ENCODE results near the gene LIG3.
"Not testable (repeated sequence)": the region's sequence is repeated elsewhere in the genome, so short reads cannot be mapped to it uniquely, and the experiment has no call there.

LIG3 gene

DNA sequence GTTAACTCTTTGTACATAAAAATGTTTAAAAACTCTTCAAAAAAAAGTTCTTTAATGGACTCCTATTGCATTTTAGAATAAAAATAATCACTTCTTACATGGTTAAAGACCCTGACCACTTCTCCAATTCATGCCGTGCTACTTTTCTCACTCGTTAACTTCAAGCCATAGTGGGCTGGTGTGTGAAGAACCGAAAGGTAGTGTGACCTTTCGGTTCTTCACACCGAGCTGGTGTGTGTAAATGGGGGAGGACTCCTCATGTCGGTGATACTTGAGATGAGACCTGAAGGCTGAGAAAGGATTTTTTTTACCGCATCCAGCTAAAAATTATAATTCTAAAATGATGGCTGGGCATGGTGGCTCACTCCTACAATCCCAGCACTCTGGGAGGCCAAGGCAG is 61.1 kb downstream of the LIG3 start:
- FAIRE-seq (no peak), DNase-seq (ENCODE audit: low spot score) (no peak)

DNA sequence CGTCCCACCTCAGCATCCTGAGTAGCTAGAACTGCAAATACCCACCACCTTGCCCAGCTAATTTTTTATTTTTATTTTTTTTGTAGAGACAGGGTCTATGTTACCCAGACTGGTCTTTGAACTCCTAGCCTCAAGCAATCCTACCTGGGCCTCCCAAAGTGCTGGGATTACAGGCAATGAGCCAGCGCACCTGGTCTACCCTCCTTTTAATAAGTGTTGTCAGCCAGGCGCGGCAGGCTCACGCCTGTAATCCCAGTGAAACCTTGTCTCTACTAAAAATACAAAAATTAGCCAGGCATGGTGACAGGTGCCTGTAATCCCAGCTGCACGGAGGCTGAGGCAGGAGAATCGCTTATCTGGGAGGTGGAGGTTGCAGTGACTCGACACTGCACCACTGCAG is 63.9 kb downstream of the LIG3 start:
- DNase-seq (ENCODE audit: low spot score) (no peak), FAIRE-seq (no peak)

DNA sequence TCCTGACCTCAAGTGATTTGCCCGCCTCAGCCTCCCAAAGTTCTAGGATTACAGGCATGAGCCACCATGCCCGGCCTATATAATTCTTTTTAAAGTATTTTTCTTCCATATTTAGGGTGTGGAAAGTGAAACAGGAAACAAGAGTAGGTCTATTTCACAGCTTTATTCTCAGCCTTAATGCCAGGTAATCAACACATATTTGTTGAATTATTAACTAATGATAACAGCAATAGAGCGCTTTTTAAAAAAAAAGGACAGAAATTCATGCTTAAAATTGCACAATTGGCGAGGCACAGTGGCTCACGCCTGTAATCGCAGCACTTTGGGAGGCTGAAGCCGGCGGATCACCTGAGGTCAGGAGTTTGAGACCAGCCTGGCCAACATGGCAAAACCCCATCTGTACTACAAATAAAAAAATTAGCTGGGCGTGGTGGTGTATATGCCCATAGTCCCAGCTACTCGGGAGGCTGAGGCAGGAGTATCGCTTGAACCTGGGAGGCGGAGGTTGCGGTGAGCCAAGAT is 65.2 kb downstream of the LIG3 start:
- not testable (repeated sequence) for FAIRE-seq; DNase-seq (ENCODE audit: low spot score)

DNA sequence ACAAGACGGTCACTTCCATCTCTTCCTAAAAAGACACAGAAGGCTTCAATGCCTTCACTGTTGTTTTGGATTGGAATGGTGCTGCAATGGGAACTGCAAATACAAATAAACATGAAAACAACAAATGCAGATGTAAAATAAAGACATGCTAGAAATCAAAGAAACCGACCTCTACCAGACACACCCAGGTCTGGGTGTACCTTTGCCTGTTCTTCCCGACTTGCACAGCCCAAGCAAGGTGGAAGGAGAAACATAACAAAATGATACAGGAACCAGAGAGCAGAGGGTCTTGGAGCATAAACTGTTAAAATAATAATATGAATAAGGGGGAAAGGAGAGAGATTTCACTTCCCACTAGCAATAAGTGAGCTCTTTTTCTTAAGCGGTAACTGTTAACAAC is 65.9 kb downstream of the LIG3 start:
- no peak for DNase-seq (ENCODE audit: low spot score)
- no peak for FAIRE-seq

DNA sequence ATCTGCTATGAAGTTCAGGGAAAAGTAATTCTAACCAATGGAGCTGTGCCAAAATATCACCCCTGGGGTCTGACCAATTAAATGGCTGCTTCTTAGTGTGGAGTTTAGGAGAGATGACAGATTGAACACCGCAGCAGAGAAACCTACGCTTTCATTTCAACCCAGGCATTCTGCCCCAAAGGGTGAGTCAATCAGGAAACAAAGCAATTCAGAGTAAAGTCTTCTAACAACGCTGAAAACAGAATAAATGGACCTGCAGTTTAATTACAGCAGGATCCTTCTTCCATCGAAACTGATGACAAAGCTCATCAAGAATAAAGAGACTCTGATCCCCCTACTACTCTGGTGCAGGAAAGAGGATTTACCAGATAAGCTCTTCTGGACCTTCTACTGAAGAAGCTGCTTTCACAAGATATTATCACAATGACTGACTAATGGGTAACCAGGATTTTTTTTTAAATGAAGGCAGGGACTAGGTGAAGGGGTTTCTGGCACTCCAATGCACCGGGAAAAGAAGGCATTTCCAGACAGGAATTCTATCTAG is 66.5 kb downstream of the LIG3 start:
- FAIRE-seq = no peak
- DNase-seq (ENCODE audit: low spot score) = no peak

DNA sequence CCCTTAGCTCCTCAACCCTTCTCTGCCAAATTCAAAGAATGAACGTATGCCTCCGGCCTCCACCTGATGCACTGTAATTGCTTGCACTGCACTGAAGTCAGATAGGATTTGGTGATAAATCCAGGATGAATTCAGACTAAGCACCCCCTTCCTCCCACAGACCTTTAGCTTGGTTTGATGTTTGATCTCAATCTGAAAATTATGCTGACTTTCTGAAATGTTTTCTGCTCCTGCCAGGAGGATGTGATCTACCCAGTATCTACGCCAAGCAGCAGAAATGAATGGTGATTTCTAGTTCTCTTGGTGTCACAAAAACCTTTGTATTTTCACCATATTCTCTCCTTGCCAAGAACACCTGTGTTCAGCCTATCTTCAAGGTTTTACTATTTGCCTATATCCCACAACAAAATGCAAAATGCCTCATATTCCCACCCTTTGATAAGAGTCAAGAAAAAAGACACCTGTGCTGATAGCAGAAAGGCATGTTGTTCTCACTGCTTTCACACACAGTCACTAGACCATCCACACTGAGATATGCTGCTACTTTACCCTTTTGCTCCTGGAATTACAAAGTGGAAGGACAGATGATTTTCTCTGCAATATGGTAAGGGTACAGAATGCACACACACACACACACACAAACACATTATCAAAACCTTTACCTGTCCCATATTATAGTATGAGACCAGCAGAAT is 68.5 kb downstream of the LIG3 start:
- FAIRE-seq (no peak), DNase-seq (ENCODE audit: low spot score) (no peak)

DNA sequence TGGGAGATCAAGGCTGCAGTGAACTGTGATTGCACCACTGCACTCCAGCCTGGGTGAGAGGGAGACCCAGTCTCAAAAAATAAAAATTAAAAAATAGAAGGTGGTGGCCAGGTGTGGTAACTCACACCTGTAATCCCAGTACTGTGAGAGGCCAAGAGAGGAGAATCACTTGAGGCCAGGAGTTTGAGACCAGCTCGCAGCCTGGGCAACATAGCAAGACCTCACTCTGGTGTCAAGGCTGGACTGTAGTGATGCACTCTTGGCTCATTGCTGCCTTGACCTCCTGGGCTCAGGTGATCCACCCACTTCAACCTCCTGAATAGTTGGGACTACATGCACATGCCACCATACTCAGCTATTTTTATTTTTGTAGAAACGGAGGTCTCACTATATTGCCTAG is 69.9 kb downstream of the LIG3 start:
- DNase-seq (ENCODE audit: low spot score) = no peak
- FAIRE-seq = no peak

DNA sequence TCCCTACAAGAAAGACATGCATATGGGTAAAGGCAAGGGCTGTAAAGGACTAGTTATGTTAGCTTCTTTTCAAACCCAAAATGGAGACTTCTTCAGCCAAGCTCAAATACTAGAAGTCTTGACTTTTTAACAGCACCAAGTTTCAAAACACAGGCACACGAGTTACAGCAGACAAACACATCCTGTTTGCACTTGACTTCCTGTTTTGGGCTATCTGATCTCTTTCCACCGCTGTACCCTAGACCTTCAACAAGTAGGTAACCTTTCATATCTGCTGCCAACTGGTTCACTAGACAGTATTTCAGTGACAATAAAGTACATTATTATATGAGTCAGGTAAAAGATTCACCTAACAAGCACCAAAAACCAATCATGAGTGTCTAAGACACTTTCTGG is 70.9 kb downstream of the LIG3 start:
- peak; percentile 39 for FAIRE-seq
- no peak for DNase-seq (ENCODE audit: low spot score)

DNA sequence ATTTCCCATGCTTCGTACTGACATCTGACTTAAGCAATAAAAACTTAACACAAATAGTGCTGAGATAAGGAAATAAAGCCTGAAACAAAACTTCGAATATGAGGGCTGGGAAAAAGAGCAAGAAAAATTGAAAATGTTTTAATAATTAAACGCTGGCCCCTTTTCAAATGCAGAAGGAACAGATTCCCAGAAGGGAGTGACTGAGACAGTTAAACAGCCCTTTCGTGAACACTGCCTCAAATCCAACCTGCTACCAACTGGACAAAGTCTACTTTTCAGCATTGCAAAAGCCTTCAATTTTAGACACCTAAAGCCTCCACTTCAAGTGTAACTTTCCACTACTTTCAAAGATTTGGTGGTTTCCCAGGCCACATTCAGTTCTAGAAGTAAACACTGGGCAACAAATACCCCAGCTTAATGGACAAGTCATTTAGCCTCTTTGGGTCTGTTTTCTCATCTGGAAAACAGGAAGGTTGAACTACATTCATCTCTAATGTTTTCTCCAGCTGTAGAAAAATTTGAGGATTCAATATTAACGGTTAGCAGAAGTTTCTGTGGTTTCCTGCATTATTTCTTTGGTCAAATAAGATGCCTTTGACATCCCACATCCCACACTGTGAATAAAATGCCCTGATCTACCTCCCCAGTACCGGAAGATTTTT is 71.4 kb downstream of the LIG3 start:
- peak; percentile 69 for FAIRE-seq
- no peak for DNase-seq (ENCODE audit: low spot score)

DNA sequence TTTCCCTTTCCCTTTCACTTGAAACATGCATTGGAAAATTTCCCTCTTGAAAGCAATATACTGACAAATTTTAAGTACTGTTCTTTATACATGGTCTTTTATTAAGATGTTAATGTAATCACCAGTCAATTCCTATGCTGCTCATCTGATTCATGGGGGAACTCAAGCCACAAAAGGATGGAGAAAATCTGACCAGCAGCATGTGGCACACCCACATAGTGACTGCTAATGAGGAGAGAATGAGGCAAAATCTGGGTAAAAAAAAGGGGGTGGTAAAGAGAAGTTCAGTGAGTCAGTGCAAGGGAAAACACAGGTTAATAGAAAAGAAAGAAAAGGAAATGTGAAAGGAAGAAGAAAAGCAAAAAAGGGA is 71.9 kb downstream of the LIG3 start:
- no peak for FAIRE-seq
- DNase-seq (ENCODE audit: low spot score) = peak; percentile 21

DNA sequence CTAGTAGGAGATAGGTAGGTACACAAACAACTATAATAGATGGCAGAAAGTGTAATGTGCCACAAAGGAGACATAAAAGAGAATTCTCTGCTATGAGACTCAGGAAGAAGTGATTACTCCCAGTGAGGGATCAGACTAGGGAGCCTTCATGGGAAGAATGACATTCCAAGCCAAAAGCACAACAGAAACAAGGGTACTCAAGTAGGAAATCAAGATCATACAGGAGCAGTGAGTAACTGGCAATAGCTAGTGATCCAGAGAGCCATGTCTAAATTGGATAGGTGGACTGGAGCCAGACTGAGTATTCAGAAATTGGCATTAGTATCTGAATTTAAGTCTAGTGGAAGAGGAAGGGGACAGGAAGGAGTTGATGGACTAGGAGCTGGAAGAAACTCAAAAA is 72.5 kb downstream of the LIG3 start:
- FAIRE-seq (peak; percentile 12), DNase-seq (ENCODE audit: low spot score) (peak; percentile 10)

DNA sequence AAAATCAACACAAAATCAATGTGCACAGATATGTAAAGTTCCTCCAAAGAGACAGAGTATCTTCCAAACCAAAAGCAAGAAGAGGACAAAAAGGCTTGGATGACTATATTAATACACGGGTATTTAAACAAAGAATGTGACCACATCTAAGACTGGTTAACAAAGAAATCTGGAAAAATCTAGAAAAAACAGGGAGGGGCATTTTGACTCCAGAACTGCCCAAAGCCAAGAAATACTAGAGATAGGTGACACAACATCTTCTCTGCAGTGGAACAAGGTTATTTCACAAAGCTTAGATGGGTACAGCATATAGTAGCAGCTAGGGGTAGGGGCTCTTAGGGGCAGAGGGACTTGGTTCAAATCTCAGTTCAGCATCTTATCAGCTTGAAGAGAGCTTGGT is 72.9 kb downstream of the LIG3 start:
- FAIRE-seq (no peak), DNase-seq (ENCODE audit: low spot score) (no peak)

DNA sequence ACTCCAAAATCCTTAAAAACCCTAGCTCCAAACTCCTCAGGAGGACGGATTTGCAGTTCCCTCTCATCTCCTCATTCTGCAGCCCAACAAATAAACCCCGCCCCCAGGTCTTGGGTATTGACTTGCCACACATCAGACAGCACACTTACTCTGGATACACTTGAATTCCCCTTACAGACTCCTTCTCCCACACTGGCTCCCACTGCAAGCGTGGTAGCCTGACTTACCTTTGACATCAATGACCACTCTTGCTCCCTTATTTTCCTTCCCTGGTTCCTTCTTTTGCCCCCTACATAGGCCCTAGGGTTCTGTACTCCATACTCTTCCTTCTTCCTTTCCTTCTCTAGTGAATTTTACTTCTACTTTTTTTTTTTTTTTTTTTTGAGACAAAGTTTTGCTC is 75.7 kb downstream of the LIG3 start:
- peak; percentile 61 for DNase-seq (ENCODE audit: low spot score)
- peak; percentile 63 for FAIRE-seq

DNA sequence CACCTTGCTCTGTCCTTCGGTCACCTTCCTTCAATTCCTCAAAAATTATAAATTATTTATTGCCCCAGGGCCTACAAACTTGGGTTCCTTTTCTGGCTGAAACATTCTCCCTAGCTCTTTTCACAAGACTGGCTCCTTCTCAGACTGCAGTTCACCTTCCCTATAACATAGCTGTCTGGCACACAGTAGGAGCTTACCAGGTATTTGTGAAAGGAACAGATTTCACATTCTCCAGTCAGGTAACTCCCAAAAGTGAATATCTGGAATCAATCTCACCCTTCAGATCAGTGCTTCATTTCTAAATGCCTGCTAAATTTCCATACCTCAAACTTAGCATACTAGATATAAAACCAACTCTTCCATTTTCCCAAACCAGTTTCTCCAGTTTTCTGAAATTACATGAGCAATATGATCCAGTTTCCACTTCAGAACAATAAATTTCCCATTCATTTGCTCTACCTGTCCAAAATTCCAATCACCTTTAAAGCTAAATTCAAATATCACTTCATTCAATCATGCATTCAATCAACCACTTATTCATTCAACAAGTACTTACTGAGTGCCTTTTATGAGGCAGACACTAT is 77.1 kb downstream of the LIG3 start:
- DNase-seq (ENCODE audit: low spot score) = no peak
- FAIRE-seq = no peak
